A549 treated with DMSO at 1 μM for 4 hours (cell line): Measurements from ENCODE around the gene GALNT16. TPM values are rescaled to one million over a fixed set of nuclear protein-coding genes. Genes with fewer than 3 reads are reported as not detected.

Experiments
- total RNA-seq: library from RNA; stranded (reverse); fragments of 200-300 nt; extraction: Qiagen RNA extraction; gene quantifications from 5 replicates; pipeline ENCODE4 v1.2.3, GENCODE V29; 2022; ENCODE audit warnings: low read depth

Gene GALNT16
- total RNA-seq = 2.5 to 4.2 TPM (median 3.6 TPM) in 5 replicates

DNA sequence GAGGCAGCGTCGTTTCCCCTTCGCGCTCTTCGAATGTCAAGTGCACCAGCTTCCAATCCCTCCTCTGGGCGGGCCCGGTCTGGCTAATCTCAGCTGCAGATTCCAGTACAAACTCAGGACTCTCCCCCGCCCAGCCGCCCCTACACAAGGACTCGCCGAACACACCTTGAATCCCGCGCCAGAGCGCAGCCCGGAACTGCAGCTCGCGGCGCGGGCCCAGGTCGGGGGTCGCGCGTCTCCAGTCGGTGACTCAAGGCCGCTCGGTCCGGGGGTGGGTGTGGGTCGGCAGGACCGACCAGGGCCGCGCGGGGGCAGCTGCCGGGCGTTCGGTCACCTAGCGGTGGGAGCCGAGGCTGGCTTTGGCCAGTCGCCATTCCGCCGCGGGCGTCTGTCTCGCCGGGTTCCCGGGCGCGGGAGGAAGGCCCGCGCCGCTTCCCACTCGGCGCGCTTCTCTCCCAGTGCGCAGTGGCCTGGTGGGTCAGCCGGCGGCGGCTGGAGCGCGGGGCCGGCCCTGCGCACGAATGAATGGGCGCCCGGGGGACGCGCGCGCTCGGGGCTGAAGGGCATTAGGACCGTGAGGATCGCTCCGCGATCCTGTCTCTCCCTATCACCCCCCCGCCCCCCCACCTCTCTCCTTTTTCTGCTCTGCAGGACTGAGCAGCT is at the start of gene GALNT16:
Gene GALNT16 (plus strand): TSS at position 632 of the 663 bp plus-strand sequence. CDS start 133 bp downstream, outside the sequence.

DNA sequence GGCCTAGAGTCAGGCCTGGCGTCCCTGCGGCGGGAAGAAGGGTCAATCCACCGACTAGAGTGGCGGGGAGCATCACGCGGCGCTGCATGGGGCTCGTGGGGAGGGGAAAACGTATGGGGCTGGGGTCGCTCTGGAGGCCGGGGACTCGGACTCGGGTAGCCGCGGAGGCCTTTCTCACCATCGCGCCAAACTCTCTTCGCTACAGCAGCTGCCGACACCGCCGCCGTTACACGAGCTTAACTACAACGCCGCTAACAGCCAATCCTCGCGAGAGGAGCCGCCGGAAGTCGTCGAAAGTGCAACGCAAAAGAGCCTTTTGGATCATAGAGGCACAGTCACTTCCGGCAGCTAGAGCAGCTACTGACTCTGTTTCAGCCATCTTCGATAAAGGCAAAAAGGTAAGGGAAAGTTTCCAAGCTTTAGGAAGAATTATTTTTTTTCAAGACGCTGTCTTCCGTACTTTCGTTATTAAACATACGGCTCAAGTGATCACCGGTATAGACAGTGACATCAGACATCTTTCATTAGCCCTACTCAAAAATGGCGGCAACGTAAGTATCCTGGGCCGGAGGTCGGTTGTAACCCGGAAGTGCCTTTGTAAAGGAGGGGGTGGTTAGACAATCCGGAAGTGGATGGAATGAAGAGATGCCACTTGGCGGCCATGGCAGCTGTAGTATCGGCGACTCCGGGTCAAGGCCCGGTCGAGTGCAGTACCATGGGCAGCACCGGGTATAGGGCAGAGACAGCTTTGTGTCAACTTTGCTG is 138.3 kb downstream of the GALNT16 start, which contains the start of the genes ERH and SLC39A9:
Gene ERH (minus strand): TSS at position 247 of the 765 bp plus-strand sequence. CDS start 66 bp downstream, at position 181.
Gene SLC39A9 (plus strand): TSS at position 640 of the 765 bp plus-strand sequence. CDS start 678 bp downstream, outside the sequence.

Other genes starting within 250 kb of the GALNT16 start
- 15.1 to 20.0 TPM (median 18.6 TPM) in 5 replicates for gene DCAF5, start 107.0 kb upstream of the GALNT16 start, total RNA-seq
- 11.4 to 14.7 TPM (median 13.1 TPM) in 5 replicates for gene EXD2, start 68.7 kb upstream of the GALNT16 start, total RNA-seq
- gene ERH, start 138.1 kb downstream of the GALNT16 start, total RNA-seq = 331 to 399 TPM (median 348 TPM) in 5 replicates
- 44.5 to 49.5 TPM (median 45.8 TPM) in 5 replicates for gene SLC39A9, start 138.5 kb downstream of the GALNT16 start, total RNA-seq
- gene PLEKHD1, start 224.6 kb downstream of the GALNT16 start, total RNA-seq = 0.02 to 0.07 TPM (median 0.04 TPM) in 4 of 5 replicates, not detected in the other